Thyroid gland (tissue), 4 donors: ENCODE results near the gene AGBL4. TPM values are rescaled to one million over a fixed set of nuclear protein-coding genes. Genes with fewer than 3 reads are reported as not detected.

ENCODE experiments used
- DNase-seq, 2 donors: peaks; one replicate each; pipeline ENCODE4 v3.0.0-alpha.2; 2019
- H3K27ac ChIP-seq, 3 donors: fragments of 200-600 bp; sonication (generic); 1 replicate in 2 of 3; 2 replicates in 1 of 3; pipeline ENCODE4 v1.5.1; 2016 to 2019; ENCODE audit warnings: mild to moderate bottlenecking in 1 of 3, moderate library complexity in 1 of 3
- H3K27me3 ChIP-seq: fragments of 200-600 bp; sonication (generic); one replicate; pipeline ENCODE4 v1.5.1; 2019
- H3K36me3 ChIP-seq, 2 donors: fragments of 200-600 bp; sonication (generic); one replicate each; pipeline ENCODE4 v1.5.1; 2016 to 2019
- H3K4me1 ChIP-seq, 2 donors: fragments of 200-600 bp; sonication (generic); one replicate each; pipeline ENCODE4 v1.5.1; 2017 to 2019
- H3K4me3 ChIP-seq, 3 donors: fragments of 200-600 bp; sonication (generic); replicated peaks in 1 of 3; 1 replicate in 2 of 3; 2 replicates in 1 of 3; pipeline ENCODE4 v1.5.1; 2016; ENCODE audit warnings: mild to moderate bottlenecking in 1 of 3
- H3K9me3 ChIP-seq: fragments of 200-600 bp; sonication (generic); one replicate; pipeline ENCODE4 v1.5.1; 2017
- CTCF ChIP-seq, 6 experiments: fragments of 200-600 bp in 3 of 6; fragments of 450-650 bp in 3 of 6; sonication (generic) in 3 of 6; IDR thresholded peaks; one replicate each; pipeline ENCODE4 v1.5.1; 2016 to 2019; ENCODE audit warnings: antibody characterized with exemption in 6 of 6, mild to moderate bottlenecking in 2 of 6, inconsistent platforms in 1 of 6, moderate library complexity in 1 of 6
- POLR2A ChIP-seq, 2 donors: fragments of 450-650 bp; IDR thresholded peaks; one replicate each; pipeline ENCODE4 v1.6.1; 2017; ENCODE audit warnings: antibody characterized with exemption in 2 of 2, mild to moderate bottlenecking in 2 of 2, moderate library complexity in 1 of 2
- WGBS, 2 donors: methylation state at CpG; one replicate each; pipeline ENCODE4 v1.1.5; 2017; 5-methylcytosine and 5-hydroxymethylcytosine counted together
- intact Hi-C: fragments of 100-400 bp; cut with DNase I; formaldehyde crosslinking; loops from one replicate; pipeline ENCODE4 v1.15.1; 2023
- total RNA-seq, 4 donors: library from RNA; depleted of rRNA; stranded (reverse); fragments of >200 nt; gene quantifications; one replicate each; pipeline ENCODE4 v1.2.3, GENCODE V29; 2016

The AGBL4 gene
- total RNA-seq, 4 donors from 2014 or later: 2.1 to 6.0 (median 4.8) TPM

- WGBS, 2 donors: 5 to 8% methylated on average over 17 of the region's 17 CpGs
- H3K27ac ChIP-seq: peak overlapping the region in 1 of 3 donors; percentile 83
- intact Hi-C loops: no loop called here
- peak overlapping the region in 1 of 3 donors; percentile 84 for H3K4me3 ChIP-seq
- no peaks in the 10 kb centered on the region for H3K27me3 ChIP-seq
- no peaks in the 10 kb centered on the region for H3K36me3 ChIP-seq
- H3K4me1 ChIP-seq: peaks cover 0 to 13% of the 10 kb centered on the region in 2 donors
- TF ChIP-seq POLR2A (IDR thresholded peaks at IDR 0.05): no peak
- TF ChIP-seq CTCF (IDR thresholded peaks at IDR 0.05): no peak
- no peaks in the 10 kb centered on the region for H3K9me3 ChIP-seq
- DNase-seq: peak; percentile 36 to 55
These were observed 1246.4 kb downstream of the AGBL4 start for GRCh38 chr1:48777219-48777895.

GRCh38 chr1:48776393-48777218 is 1247.1 kb downstream of the AGBL4 start, which contains the start of gene BEND5:
TSS of gene BEND5 (minus strand) at chr1:48776891. CDS start at chr1:48776831, 60 bp downstream.
- WGBS, 2 donors: 0 to 1% methylated on average over 23 to 36 of the region's 73 CpGs
- peak; percentile 66 to 72 for DNase-seq
- no peaks in the 10 kb centered on the region for H3K36me3 ChIP-seq
- H3K27me3 ChIP-seq: no peaks in the 10 kb centered on the region
- peaks cover 0 to 13% of the 10 kb centered on the region in 2 donors for H3K4me1 ChIP-seq
- H3K9me3 ChIP-seq: no peaks in the 10 kb centered on the region
- intact Hi-C loops: no loop called here
- H3K27ac ChIP-seq: peak within 1 kb of the TSS; percentile 54 to 83 (median 83)
- peak within 1 kb of the TSS; percentile 18 to 84 (median 37) for H3K4me3 ChIP-seq
- TF ChIP-seq CTCF (IDR thresholded peaks at IDR 0.05) (no peak), POLR2A (IDR thresholded peaks at IDR 0.05) (no peak)

GRCh38 chr1:48775831-48776392 is 1247.8 kb downstream of the AGBL4 start:
- no peak for DNase-seq
- Histone ChIP-seq H3K36me3 (no peaks in the 10 kb centered on the region), H3K27ac (peak overlapping the region in 2 of 3 donors; percentile 83), H3K4me3 (peak overlapping the region; percentile 18 to 84 (median 37)), H3K4me1 (peaks cover 0 to 13% of the 10 kb centered on the region in 2 donors), H3K9me3 (no peaks in the 10 kb centered on the region), H3K27me3 (no peaks in the 10 kb centered on the region)
- TF ChIP-seq CTCF (IDR thresholded peaks at IDR 0.05) (no peak), POLR2A (IDR thresholded peaks at IDR 0.05) (no peak)
- intact Hi-C loops: no loop called here
- WGBS, 2 donors: 5% methylated on average over 7 of the region's 7 CpGs

GRCh38 chr1:48773133-48773532 is 1250.6 kb downstream of the AGBL4 start:
- TF ChIP-seq CTCF (IDR thresholded peaks at IDR 0.05): no peak
- TF ChIP-seq POLR2A (IDR thresholded peaks at IDR 0.05): no peak
- 88 to 92% methylated on average over 1 of the region's 1 CpG for WGBS, 2 donors
- DNase-seq: no peak
- Histone ChIP-seq H3K36me3 (no peaks in the 10 kb centered on the region), H3K27ac (no peak overlapping the region), H3K9me3 (no peaks in the 10 kb centered on the region), H3K4me3 (no peak overlapping the region), H3K27me3 (no peaks in the 10 kb centered on the region), H3K4me1 (peaks cover 11 to 13% of the 10 kb centered on the region in 2 donors)
- intact Hi-C loops: no loop called here
